GM10266 (cell line): ENCODE data around the gene TRMT13.

Source experiments
- DNase-seq: peaks from one replicate; pipeline ENCODE4 v3.0.0; 2012; ENCODE audit errors: extremely low spot score
- CTCF ChIP-seq: IDR thresholded peaks from 2 replicates; pipeline ENCODE4 v1.5.1; 2012; ENCODE audit warnings: mild to moderate bottlenecking, low read depth; ENCODE audit not compliant: control insufficient read depth, insufficient read depth; ENCODE audit errors: missing control alignments

TRMT13 gene

GRCh38 chr1:100162881-100163280, 29.9 kb downstream of the TRMT13 start:
- no peak for DNase-seq
- TF ChIP-seq CTCF: no peak

- DNase-seq: no peak
- no peak for TF ChIP-seq CTCF
These were observed 31.3 kb downstream of the TRMT13 start for GRCh38 chr1:100164216-100164615.

GRCh38 chr1:100164702-100165101, 31.7 kb downstream of the TRMT13 start:
- no peak for DNase-seq
- TF ChIP-seq CTCF: no peak

GRCh38 chr1:100168051-100168450, 35.1 kb downstream of the TRMT13 start:
- no peak for DNase-seq
- no peak for TF ChIP-seq CTCF

- TF ChIP-seq CTCF: no peak
- DNase-seq: no peak
These were observed 44.5 kb downstream of the TRMT13 start for GRCh38 chr1:100177295-100178041.

GRCh38 chr1:100178091-100178490, 45.1 kb downstream of the TRMT13 start, which contains the start of gene LRRC39:
Gene LRRC39 (minus strand): TSS chr1:100178256. CDS start chr1:100168516, 9,740 bp downstream.
- DNase-seq: no peak
- no peak for TF ChIP-seq CTCF

- no peak for TF ChIP-seq CTCF
- no peak for DNase-seq
These were observed 50.4 kb downstream of the TRMT13 start for GRCh38 chr1:100183370-100183769.
